ENCODE results near the gene SORCS2.

- TF ChIP-seq CTCF (IDR thresholded peaks at IDR 0.05; ENCODE audit: borderline replicate concordance, extremely low read depth, low read length, poor library complexity, severe bottlenecking) = no peak
- TF ChIP-seq EZH2 (IDR thresholded peaks at IDR 0.05; ENCODE audit: borderline replicate concordance, low read depth, low read length, severe bottlenecking) = no peak
These were observed 111.2 kb downstream of the SORCS2 start for GRCh38 chr4:7303561-7303960.
